Measurements from ENCODE around the gene KRT73.

Gene KRT73

DNA sequence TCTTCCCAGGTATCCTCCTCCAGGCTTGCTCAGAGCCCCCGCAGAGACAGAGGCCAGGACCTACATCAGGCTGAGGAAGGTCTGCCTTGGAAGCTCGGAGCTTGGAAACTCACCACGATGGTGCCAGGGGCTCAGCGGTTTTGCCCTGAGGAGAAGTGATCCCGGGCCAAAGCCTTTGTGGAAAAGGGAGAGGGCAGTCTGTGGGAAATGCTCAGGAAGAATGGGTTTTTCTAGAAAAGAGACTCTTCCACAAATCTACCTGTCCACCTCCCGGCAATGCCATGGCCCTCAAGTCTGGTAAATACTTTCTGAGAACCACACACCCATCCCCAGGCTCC is 25.7 kb upstream of the KRT73 start:
- H3K4me3 ChIP-seq (ENCODE audit: low read depth, low read length) = no peak overlapping the region
- TF ChIP-seq, protein P1, sequence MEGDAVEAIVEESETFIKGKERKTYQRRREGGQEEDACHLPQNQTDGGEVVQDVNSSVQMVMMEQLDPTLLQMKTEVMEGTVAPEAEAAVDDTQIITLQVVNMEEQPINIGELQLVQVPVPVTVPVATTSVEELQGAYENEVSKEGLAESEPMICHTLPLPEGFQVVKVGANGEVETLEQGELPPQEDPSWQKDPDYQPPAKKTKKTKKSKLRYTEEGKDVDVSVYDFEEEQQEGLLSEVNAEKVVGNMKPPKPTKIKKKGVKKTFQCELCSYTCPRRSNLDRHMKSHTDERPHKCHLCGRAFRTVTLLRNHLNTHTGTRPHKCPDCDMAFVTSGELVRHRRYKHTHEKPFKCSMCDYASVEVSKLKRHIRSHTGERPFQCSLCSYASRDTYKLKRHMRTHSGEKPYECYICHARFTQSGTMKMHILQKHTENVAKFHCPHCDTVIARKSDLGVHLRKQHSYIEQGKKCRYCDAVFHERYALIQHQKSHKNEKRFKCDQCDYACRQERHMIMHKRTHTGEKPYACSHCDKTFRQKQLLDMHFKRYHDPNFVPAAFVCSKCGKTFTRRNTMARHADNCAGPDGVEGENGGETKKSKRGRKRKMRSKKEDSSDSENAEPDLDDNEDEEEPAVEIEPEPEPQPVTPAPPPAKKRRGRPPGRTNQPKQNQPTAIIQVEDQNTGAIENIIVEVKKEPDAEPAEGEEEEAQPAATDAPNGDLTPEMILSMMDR (IDR thresholded peaks at IDR 0.05; ENCODE audit: low read depth, low read length) = no peak
- in situ Hi-C loops (cut with HindIII; ENCODE audit: low sequenced_read_pairs) = no loop called here
- DNase-seq (ENCODE audit: low read depth, low spot score) = no peak

DNA sequence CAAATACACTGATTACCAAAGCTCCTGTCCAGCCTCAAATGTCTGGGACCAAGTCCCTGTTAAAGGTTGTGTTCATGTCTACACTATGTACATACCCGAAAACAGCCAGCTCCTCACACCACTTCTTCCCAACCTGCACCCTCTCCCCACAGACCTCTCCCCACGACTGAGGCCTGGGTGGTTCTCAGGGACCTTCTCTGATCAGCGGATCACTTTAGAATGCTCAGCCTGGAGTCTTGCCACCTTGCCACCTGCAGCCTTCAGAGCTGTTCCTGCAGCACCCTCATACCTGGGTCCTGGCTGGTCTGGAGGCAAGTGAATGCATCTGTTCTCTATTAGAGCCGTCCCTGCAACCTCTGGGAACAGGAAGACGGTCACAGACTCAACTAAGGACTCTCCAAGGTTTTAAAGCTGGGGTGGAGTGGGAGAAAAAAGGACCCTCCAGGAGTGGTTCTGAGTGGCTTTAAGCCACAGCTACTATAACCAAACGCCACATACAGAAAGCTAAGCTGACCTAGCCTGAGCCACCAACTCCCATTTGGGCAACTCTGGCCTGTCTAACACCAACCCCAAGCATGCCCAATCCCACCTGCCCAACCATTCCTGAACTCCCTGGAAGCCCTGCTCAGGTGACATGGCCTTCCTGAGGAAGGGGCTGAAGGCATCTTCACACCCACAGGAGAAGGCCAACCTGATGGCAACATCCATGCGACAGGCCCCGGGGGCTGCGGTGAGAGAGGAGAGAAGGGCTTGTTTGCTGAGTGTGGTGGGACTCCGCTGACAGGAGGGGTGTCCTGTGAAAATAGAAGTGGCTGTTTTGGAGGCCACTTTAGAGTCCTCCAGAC is 25.1 kb upstream of the KRT73 start:
- DNase-seq (ENCODE audit: low read depth, low spot score) = no peak
- H3K4me3 ChIP-seq (ENCODE audit: low read depth, low read length) = no peak overlapping the region
- in situ Hi-C loops (cut with HindIII; ENCODE audit: low sequenced_read_pairs) = no loop called here
- TF ChIP-seq, protein P1 (IDR thresholded peaks at IDR 0.05; ENCODE audit: low read depth, low read length) = no peak

DNA sequence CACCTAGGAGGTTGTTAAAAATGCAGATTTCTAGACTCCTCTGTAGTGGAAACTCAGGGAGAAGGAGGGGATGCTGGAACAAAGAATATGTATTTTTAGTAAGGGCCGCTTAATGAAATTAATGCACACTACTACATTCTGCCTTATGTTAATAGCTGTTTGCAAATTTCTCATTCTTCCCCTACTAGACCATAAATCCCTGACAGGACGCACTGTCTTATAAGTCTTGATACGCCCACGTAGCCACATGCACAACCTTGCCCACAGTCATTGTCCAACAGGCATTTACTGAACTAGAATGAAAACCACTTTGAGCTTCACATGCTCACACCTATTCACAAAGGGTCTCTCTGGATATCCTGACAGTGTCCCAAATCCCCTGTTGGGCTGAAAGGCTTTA is 23.1 kb upstream of the KRT73 start:
- no peak overlapping the region for H3K4me3 ChIP-seq (ENCODE audit: low read depth, low read length)
- TF ChIP-seq, protein P1 (IDR thresholded peaks at IDR 0.05; ENCODE audit: low read depth, low read length) = no peak
- DNase-seq (ENCODE audit: low read depth, low spot score) = no peak
- in situ Hi-C loops (cut with HindIII; ENCODE audit: low sequenced_read_pairs) = no loop called here

DNA sequence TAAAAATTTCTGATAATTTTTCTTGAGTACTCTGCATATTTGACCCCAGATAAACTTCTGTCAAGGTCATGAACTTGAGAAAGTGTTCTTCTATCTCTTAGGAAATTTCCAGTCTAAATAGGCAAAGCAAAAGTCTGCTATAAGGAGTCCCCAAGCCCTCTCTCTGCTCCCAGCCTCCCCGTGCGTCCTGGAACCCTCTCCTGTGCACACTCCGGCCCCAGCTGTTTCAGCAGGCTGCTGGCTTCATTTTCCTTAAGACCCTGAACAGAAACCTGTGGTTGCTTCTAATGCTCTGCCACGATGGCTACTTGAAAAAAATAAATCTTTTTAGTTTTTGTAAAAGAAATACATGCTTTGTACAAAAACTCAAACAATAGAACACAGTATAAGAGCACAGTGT is 18.9 kb upstream of the KRT73 start:
- DNase-seq (ENCODE audit: low read depth, low spot score) = no peak
- in situ Hi-C loops (cut with HindIII; ENCODE audit: low sequenced_read_pairs) = no loop called here
- H3K4me3 ChIP-seq (ENCODE audit: low read depth, low read length) = no peak overlapping the region
- TF ChIP-seq, protein P1 (IDR thresholded peaks at IDR 0.05; ENCODE audit: low read depth, low read length) = no peak

DNA sequence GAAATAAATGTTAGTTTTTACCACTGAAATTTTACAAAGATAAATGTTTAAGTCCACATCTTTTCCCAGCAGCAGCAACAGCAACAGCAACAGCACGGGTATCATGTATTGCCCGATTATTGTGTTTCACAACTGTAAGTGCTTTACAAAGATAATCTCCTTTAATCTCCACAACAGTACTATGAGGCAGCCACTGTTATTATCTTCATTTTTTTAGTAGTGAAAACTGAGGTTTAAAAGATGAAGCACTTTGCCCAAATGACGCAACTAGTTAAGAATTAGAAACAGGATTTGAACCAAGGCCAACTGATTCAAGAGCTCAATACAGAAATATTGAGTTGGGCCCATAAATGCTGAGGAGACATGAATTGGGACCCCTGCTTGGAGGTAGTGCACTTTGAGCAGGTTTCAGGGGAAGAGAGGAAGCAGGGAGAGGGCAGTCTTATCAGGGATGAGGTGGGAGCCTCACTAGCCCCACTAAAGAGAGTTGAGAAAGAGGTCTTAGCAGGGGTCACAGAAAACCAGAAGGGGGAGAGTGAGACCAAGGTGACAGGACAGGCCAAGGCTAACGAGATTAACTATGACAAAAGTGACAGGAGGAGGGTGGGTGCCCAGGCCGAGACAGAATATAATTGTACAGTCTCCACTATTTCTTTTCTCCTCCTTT is 18.4 kb upstream of the KRT73 start:
- in situ Hi-C loops (cut with HindIII; ENCODE audit: low sequenced_read_pairs) = no loop called here
- TF ChIP-seq, protein P1 (IDR thresholded peaks at IDR 0.05; ENCODE audit: low read depth, low read length) = no peak
- no peak for DNase-seq (ENCODE audit: low read depth, low spot score)
- H3K4me3 ChIP-seq (ENCODE audit: low read depth, low read length) = no peak overlapping the region

- DNase-seq (ENCODE audit: low read depth, low spot score) = no peak
- TF ChIP-seq, protein P1 (IDR thresholded peaks at IDR 0.05; ENCODE audit: low read depth, low read length) = no peak
- in situ Hi-C loops (cut with HindIII; ENCODE audit: low sequenced_read_pairs) = no loop called here
- no peak overlapping the region for H3K4me3 ChIP-seq (ENCODE audit: low read depth, low read length)
These were observed 17.8 kb upstream of the KRT73 start for GRCh38 chr12:52636189-52636588.

All from astrocyte of the spinal cord (primary cell).